HG03064 (cell line): ENCODE results near the gene CAMTA1.
"Not testable (repeated sequence)": the region's sequence is repeated elsewhere in the genome, so short reads cannot be mapped to it uniquely, and the experiment has no call there.

Experiments used
- ATAC-seq: cut with Tn5 transposase; IDR thresholded peaks from one replicate; pipeline ENCODE4 v1.9.1; 2021; ENCODE audit warnings: low read depth; ENCODE audit not compliant: unreplicated experiment

The CAMTA1 gene

DNA sequence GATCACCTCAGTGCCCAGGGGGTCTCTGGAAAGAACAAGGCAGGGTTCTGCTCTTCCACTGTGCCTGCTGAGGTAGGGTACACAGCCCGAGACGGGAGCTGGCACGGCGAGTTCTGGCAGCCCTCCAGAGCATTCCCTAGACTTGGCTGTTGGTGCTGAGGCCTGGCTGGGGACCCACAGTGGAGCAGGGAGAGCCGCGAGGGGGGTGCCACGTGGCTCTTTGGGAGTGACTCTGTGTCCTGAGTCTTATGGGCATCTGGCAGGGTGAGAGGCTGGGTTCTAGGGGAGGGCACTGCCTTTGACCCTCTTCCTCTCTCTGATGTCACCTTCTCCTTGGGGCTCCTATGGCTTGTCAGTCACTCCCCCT, 336.4 kb downstream of the CAMTA1 start:
- ATAC-seq, result no peak

GRCh38 chr1:7127322-7128075, 342.2 kb downstream of the CAMTA1 start:
- no peak for ATAC-seq

GRCh38 chr1:7128293-7128692, 343.0 kb downstream of the CAMTA1 start:
- no peak for ATAC-seq

DNA sequence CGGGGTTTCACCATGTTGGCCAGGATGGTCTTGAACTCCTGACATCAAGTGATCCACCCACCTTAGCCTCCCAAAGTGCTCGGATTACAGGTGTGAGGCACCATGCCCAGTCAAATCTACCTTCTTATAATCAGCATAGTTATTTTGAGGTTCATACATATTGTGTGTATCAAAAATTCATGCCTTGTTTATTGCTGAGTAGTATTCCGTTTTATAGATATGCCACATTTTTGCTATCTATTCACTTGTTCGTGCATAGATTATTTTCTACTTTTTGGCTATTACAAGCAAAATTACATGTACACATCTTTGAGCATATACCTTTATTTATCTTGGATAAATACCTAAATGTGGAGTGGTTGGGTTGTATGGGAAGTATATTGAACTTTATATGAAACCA, 344.9 kb downstream of the CAMTA1 start:
- no peak for ATAC-seq

- ATAC-seq, result no peak
Measured at GRCh38 chr1:7135493-7135892, 350.2 kb downstream of the CAMTA1 start.

DNA sequence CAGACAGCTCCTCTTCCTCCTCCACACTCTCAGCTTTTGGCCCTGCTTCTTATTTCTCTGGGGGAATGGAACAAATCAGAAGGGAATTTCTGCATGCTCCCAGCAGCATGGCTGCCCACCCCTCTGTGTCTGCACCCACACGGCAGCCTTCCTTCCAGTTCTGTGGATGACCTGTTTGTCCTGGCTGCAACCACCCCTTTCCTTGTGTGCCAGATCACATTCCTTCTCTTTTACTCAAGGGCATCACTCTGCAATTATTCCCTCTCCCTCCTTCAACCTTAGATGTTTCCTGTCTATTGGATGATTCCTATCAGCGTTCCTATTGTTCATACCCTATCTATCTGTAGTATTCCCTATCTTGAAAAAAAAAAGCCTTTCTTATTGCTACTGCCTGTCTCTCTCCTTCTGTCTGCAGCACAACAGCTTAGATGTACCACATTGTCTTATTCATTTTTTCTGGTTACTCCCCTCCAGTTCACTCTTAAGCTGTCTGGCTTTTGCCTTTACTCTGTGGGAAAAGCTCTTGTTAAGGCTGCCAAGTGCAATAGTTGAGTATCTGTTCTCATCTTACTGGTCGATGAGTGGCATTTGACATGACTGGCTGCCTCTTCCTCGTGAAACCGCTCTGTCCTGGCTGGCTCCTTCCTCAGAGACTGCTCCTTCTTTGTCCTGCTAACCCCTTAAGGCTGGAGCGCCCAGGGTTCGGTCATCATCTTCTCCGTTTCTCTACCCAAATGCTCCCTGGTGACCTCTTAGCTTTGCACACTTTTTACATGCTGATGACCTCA, 351.1 kb downstream of the CAMTA1 start:
- ATAC-seq, result no peak

DNA sequence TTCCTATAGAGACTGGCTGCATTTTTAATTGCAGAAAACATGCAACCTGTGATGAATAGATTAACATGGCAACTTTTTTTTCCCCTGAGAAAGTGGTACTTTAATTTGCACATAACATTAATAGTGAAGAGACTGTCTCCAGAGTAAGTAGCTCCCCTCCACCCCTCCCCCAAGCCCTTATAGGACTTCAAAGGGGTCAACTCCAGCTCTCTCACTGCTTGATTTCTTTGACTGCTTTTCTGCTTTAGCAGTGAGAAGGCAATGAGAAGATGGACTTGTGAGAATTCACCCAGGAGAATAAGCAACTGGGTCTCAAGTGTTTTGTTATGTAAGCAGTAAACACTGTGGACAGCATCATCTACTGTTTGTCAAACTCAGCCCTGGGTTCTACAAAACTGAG, 355.0 kb downstream of the CAMTA1 start:
- no peak for ATAC-seq

DNA sequence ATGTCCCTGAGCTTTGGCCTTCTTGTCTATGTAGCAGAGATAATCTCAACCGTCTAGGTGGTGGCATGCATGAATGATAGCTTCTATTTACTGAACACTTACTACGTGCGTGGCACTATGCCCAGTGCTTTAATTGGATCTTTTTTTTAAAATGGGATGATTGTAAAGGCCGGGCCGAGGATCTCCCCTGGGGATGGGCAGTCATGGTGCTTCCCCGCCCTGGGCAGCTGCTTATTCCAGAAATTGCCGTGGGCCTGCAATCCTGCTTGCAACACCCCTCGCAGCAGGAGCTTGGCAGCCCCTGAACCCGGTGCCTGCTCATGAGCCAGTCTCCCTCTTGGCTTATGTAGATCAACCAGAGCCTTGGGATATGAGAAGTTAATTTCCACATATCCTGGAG, 360.7 kb downstream of the CAMTA1 start:
- ATAC-seq, result no peak

DNA sequence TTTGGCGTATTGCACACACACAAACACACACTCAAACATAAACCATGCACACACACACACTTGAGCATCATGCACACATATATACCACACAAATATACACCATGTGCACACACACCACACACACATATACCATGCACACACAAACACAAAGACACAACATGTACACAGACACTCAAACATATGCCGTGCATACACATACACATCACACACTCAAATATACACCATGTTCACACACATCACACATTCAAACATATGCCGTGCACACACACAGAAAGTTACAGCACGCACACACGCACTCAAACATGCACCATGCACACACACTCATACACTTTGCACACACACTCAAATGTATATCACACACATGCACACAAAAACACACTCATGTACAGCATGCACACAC, 361.5 kb downstream of the CAMTA1 start:
- no peak for ATAC-seq

- not testable (repeated sequence) for ATAC-seq
Measured at GRCh38 chr1:7147581-7148282, 362.5 kb downstream of the CAMTA1 start.

- ATAC-seq, result no peak
Measured at GRCh38 chr1:7149080-7149838, 364.0 kb downstream of the CAMTA1 start.

DNA sequence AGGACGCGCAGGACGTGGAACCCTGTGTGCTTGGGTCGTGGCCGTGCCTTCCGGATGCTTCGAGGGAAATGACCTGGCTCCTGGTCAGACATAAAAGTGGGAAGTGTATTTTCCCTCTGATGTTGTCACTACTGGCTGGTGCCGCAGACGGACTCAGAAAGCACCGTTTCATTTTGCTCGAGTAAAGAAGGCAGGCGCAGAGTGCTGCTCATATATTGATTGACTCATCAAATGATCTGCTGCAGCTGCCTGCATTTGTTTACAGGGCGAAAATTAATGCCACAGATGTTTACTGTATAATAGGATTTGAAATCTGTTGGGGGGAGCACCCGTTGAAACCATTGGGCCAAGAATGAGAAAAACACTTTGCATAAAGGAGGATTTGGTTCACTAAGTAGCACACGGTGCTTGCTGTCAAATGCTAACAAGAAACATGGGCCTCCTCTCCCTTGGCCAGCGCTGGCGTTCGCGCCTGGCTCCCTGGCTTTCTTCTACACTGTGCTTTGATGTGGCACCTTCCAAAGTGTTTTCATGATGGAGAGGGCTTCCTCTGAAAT, 365.5 kb downstream of the CAMTA1 start:
- no peak for ATAC-seq

DNA sequence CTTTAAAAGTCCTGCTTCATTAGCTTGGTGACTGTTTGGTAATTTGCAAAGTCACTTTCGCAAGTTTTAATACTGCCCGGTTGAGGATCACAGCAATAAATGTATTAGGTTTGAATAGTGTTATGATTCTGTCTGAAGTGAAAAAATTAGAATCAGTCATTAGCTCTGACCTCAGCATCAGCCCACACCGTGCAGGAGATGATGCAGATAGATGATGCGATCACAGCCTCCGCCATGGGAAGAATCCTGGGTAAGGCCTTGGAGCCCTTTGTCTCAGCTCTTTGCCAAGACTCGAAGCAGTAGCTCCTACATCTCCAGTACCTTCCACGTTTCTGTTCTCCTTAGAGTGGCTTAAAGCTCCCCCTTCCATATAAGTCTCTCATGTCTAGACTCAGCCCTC, 366.7 kb downstream of the CAMTA1 start:
- ATAC-seq, result no peak

DNA sequence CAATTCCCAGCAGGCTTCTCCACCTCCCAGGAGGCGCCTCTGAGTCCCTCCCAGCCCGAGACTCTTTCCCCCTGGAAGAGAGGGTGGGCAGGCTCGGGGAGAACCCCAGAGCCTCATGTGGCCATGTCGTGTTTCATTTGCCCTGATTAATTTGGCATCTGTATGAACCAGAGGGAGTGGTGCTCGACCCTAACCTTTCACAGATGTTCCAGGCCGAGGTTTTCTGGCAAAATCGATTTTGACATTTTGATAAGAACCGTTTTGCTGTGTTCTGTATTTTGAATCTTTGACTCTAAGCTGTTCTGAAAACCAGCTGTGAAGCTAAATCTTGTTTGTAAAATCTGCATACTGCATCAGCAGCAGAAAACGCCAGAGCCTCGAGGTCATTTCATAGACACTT, 367.4 kb downstream of the CAMTA1 start:
- no peak for ATAC-seq

- ATAC-seq, result no peak
Measured at GRCh38 chr1:7153464-7153863, 368.2 kb downstream of the CAMTA1 start.

DNA sequence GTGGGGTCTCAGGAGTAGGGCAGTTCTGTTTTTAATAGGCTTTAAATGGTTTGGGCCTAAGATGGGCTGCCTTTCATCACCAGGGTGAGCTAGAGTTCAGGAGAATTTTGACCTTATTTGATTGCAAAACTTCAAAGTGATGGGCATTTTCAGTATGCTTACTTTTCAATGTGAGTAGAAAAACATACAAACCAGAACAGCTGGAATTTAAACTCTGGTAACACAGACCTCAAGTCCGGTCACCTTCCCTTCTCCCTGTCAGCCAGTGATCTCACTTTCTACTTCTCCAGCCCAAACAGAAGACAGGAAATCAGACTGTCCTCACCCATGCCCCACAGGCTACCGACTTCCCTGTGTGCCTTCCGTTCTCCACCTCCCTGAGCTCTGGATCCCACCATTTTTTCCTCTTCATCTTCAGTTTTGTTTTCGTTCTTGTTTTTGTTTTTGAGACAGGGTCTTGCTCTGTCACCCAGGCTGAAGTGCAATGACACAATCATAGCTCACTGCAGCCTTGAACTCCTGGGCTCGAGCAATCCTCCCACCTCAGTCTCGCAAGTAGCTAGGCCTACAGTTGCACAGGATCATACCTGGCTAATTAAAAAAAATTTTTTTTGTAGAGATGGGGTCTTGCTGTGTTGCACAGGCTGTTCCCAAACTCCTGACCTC, 374.0 kb downstream of the CAMTA1 start:
- ATAC-seq, result no peak

- ATAC-seq, result not testable (repeated sequence)
Measured at GRCh38 chr1:7168554-7168953, 383.3 kb downstream of the CAMTA1 start.

- no peak for ATAC-seq
Measured at GRCh38 chr1:7171168-7171567, 385.9 kb downstream of the CAMTA1 start.

DNA sequence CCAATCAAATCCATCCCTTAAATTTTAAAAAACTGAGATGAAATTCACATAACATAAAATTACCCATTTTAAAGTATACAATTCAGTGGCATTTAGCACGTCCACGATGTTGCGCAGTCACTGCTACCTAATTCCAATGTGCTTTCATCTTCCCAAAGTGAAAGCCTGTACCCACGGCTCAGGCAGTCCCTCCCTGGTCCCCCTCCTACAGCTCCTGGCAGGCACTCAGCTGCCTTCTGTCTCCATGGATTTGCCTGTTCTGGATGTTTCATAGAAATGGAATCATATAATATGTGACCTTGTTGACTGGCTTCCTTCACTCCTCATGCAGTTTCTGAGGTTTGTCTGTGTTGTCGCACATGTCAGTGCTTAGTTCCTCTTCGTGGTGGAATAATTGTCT, 386.3 kb downstream of the CAMTA1 start:
- ATAC-seq, result no peak

DNA sequence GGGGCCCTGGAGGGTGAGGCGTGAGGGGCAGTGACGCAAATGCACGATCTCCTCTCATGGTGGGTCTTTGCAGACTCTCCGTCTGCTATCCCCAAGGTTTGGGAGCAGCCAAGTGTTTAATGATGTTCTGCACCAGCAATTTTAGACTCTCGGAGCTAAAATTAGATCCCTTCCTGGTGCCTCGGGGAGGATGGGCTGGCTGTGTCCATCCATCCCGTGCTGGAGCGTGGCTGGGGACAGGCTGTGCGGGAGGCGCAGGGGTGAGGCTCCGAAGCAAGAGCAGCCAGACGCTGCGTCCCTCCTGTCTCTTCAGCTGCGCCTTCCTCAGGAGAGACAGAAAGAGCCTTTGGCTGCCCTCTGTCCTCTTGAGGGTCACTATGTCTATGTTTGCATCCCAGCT, 387.6 kb downstream of the CAMTA1 start:
- no peak for ATAC-seq
